ENCODE data around the gene NUTF2. TPM values are rescaled to one million over a fixed set of nuclear protein-coding genes. Genes with fewer than 3 reads are reported as not detected.
"Not testable (repeated sequence)": the region's sequence is repeated elsewhere in the genome, so short reads cannot be mapped to it uniquely, and the experiment has no call there.

Gene NUTF2
- total RNA-seq, 2 donors from 2014 or later = 57.1 to 59.8 TPM

GRCh38 chr16:67857547-67858233, 11.0 kb downstream of the NUTF2 start:
- DNase-seq (peak; percentile 47 to 73), ATAC-seq (peak; percentile 92)
- intact Hi-C loops (cut with DNase I, micrococcal nuclease) = no loop called here

- DNase-seq = no peak
- peak; percentile 54 for ATAC-seq
Measured at GRCh38 chr16:67858500-67858899, 11.8 kb downstream of the NUTF2 start.

GRCh38 chr16:67860589-67861398, 14.1 kb downstream of the NUTF2 start:
- ATAC-seq = no peak
- intact Hi-C loops (cut with DNase I, micrococcal nuclease) = no loop called here
- no peak for DNase-seq

More at GRCh38 chr16:67858500-67858899, 11.8 kb downstream of the NUTF2 start:
- intact Hi-C loops (cut with DNase I, micrococcal nuclease) = no loop called here

GRCh38 chr16:67861877-67862276, 15.1 kb downstream of the NUTF2 start:
- no peak for ATAC-seq

GRCh38 chr16:67862623-67863583, 16.2 kb downstream of the NUTF2 start:
- no peak for DNase-seq
- intact Hi-C loops (cut with DNase I, micrococcal nuclease) = no loop called here

More at GRCh38 chr16:67861877-67862276, 15.1 kb downstream of the NUTF2 start:
- intact Hi-C loops (cut with DNase I, micrococcal nuclease) = no loop called here
- DNase-seq = no peak

GRCh38 chr16:67864044-67864443, 17.3 kb downstream of the NUTF2 start:
- intact Hi-C loops (cut with DNase I, micrococcal nuclease); ATAC-seq; DNase-seq: not testable (repeated sequence)

More at GRCh38 chr16:67862623-67863583, 16.2 kb downstream of the NUTF2 start:
- no peak for ATAC-seq

GRCh38 chr16:67864594-67864993, 17.9 kb downstream of the NUTF2 start:
- intact Hi-C loops (cut with DNase I, micrococcal nuclease) = no loop called here
- ATAC-seq (no peak), DNase-seq (no peak)

GRCh38 chr16:67865318-67865717, 18.6 kb downstream of the NUTF2 start:
- ATAC-seq (peak; percentile 85), DNase-seq (peak in 1 of 2 donors; percentile 28)
- intact Hi-C loops (cut with DNase I, micrococcal nuclease) = no loop called here

- DNase-seq (no peak), ATAC-seq (no peak)
- intact Hi-C loops (cut with DNase I, micrococcal nuclease) = no loop called here
Measured at GRCh38 chr16:67868290-67868689, 21.6 kb downstream of the NUTF2 start.

GRCh38 chr16:67869653-67870052, 22.9 kb downstream of the NUTF2 start:
- intact Hi-C loops (cut with DNase I, micrococcal nuclease) = no loop called here
- ATAC-seq (no peak), DNase-seq (no peak)

- intact Hi-C loops (cut with DNase I, micrococcal nuclease) = no loop called here
- DNase-seq = no peak
- no peak for ATAC-seq
Measured at GRCh38 chr16:67871256-67871655, 24.5 kb downstream of the NUTF2 start.

- ATAC-seq = no peak
- intact Hi-C loops (cut with DNase I, micrococcal nuclease) = no loop called here
- DNase-seq = no peak
Measured at GRCh38 chr16:67872131-67872630, 25.4 kb downstream of the NUTF2 start.

- peak; percentile 87 for ATAC-seq
- intact Hi-C loops (cut with DNase I, micrococcal nuclease) = no loop called here
- peak; percentile 81 to 87 for DNase-seq
Measured at GRCh38 chr16:67872631-67873434, 26.1 kb downstream of the NUTF2 start, which contains the start of gene EDC4. EDC4 (plus strand) TSS chr16:67873052; CDS start chr16:67873262, 210 bp downstream.

GRCh38 chr16:67873435-67874370, 27.0 kb downstream of the NUTF2 start:
- ATAC-seq = peak; percentile 70
- intact Hi-C loops (cut with DNase I, micrococcal nuclease) = no loop called here
- DNase-seq = peak in 1 of 2 donors; percentile 24

- intact Hi-C loops (cut with DNase I, micrococcal nuclease) = no loop called here
- DNase-seq (no peak), ATAC-seq (no peak)
Measured at GRCh38 chr16:67874372-67874771, 27.6 kb downstream of the NUTF2 start.

GRCh38 chr16:67877064-67877463, 30.3 kb downstream of the NUTF2 start:
- intact Hi-C loops (cut with DNase I, micrococcal nuclease) = no loop called here
- DNase-seq (no peak), ATAC-seq (no peak)

- ATAC-seq = no peak
Measured at GRCh38 chr16:67878232-67878631, 31.5 kb downstream of the NUTF2 start.

More at GRCh38 chr16:67878232-67878631, 31.5 kb downstream of the NUTF2 start:
- intact Hi-C loops (cut with DNase I, micrococcal nuclease) = no loop called here
- DNase-seq = no peak
